Breast epithelium (tissue), 4 donors: ENCODE measurements around the gene DISP1. TPM values are rescaled to one million over a fixed set of nuclear protein-coding genes. Genes with fewer than 3 reads are reported as not detected.

Source experiments
- DNase-seq, 2 donors: peaks; one replicate each; pipeline ENCODE4 v3.0.0-alpha.2; 2019; ENCODE audit warnings: low spot score in 2 of 2
- H3K27ac ChIP-seq, 2 donors: fragments of 200-600 bp; sonication (generic) in 1 of 2; one replicate each; pipeline ENCODE4 v1.5.1; 2016 to 2019; ENCODE audit warnings: mild to moderate bottlenecking in 1 of 2
- H3K27me3 ChIP-seq, 2 donors: fragments of 200-600 bp; sonication (generic) in 1 of 2; one replicate each; pipeline versions ENCODE4 v1.5.1 to v1.6.0; 2017 to 2019; ENCODE audit warnings: control low read depth in 1 of 2, mild to moderate bottlenecking in 1 of 2
- H3K36me3 ChIP-seq: fragments of 200-600 bp; one replicate; pipeline ENCODE4 v1.5.1; 2019
- H3K4me1 ChIP-seq, 2 donors: fragments of 200-600 bp; sonication (generic); one replicate each; pipeline ENCODE4 v1.5.1; 2016 to 2019; ENCODE audit warnings: control low read depth in 1 of 2
- H3K4me3 ChIP-seq, 3 donors: fragments of 200-600 bp; sonication (generic); 1 replicate in 2 of 3; 2 replicates in 1 of 3; pipeline ENCODE4 v1.5.1; 2016 to 2019; ENCODE audit warnings: mild to moderate bottlenecking in 3 of 3, moderate library complexity in 2 of 3
- H3K9me3 ChIP-seq, 2 donors: fragments of 200-600 bp; sonication (generic) in 1 of 2; one replicate each; pipeline ENCODE4 v1.5.1; 2016 to 2019; ENCODE audit warnings: control low read depth in 1 of 2
- CTCF ChIP-seq, 3 donors: fragments of 450-650 bp; IDR thresholded peaks; one replicate each; pipeline ENCODE4 v1.5.1; 2016 to 2017; ENCODE audit warnings: antibody characterized with exemption in 3 of 3, mild to moderate bottlenecking in 3 of 3, moderate library complexity in 3 of 3
- POLR2A ChIP-seq: fragments of 450-650 bp; IDR thresholded peaks from one replicate; pipeline ENCODE4 v1.6.1; 2016; ENCODE audit warnings: antibody characterized with exemption, mild to moderate bottlenecking, moderate library complexity
- POLR2AphosphoS5 ChIP-seq, 3 donors: sonication (generic); formaldehyde crosslinking; IDR thresholded peaks; one replicate each; pipeline ENCODE4 v1.6.1; 2017; ENCODE audit warnings: antibody characterized with exemption in 3 of 3
- intact Hi-C: fragments of 100-400 bp; cut with DNase I; formaldehyde crosslinking; loops from one replicate; pipeline ENCODE4 v1.15.1; 2023; ENCODE audit warnings: low total_unique reads
- total RNA-seq, 3 donors: library from RNA; depleted of rRNA; stranded (reverse); fragments of >200 nt; gene quantifications; one replicate each; pipeline ENCODE4 v1.1.0, GENCODE V29; 2016

The DISP1 gene
- total RNA-seq, 3 donors from 2014 or later = 7.5 to 17.1 (median 10.5) TPM

GRCh38 chr1:222792744-222793143, 22.1 kb upstream of the DISP1 start:
- H3K36me3 ChIP-seq = no peaks in the 10 kb centered on the region
- H3K9me3 ChIP-seq = no peaks in the 10 kb centered on the region
- intact Hi-C loops = no loop called here
- DNase-seq = no peak
- H3K27me3 ChIP-seq = no peaks in the 10 kb centered on the region
- H3K4me1 ChIP-seq = no peaks in the 10 kb centered on the region
- no peak overlapping the region for H3K27ac ChIP-seq
- H3K4me3 ChIP-seq = no peak overlapping the region
- TF ChIP-seq POLR2AphosphoS5 (IDR thresholded peaks at IDR 0.05) (no peak), CTCF (IDR thresholded peaks at IDR 0.05) (peak in 2 of 3 donors; percentile 40 to 60), POLR2A (no peak)

GRCh38 chr1:222794656-222795474, 20.0 kb upstream of the DISP1 start:
- TF ChIP-seq CTCF (IDR thresholded peaks at IDR 0.05) (no peak), POLR2AphosphoS5 (IDR thresholded peaks at IDR 0.05) (no peak), POLR2A (no peak)
- H3K4me1 ChIP-seq = no peaks in the 10 kb centered on the region
- no peaks in the 10 kb centered on the region for H3K36me3 ChIP-seq
- intact Hi-C loops = loop anchor here (2.0 kb wide), 1 partner anchor 290 kb away; no protein-coding TSS in a partner anchor
- H3K9me3 ChIP-seq = no peaks in the 10 kb centered on the region
- no peaks in the 10 kb centered on the region for H3K27me3 ChIP-seq
- no peak for DNase-seq
- H3K4me3 ChIP-seq = no peak overlapping the region
- no peak overlapping the region for H3K27ac ChIP-seq

- intact Hi-C loops = no loop called here
- Histone ChIP-seq H3K27me3 (no peaks in the 10 kb centered on the region), H3K27ac (no peak overlapping the region), H3K9me3 (no peaks in the 10 kb centered on the region), H3K36me3 (no peaks in the 10 kb centered on the region), H3K4me3 (no peak overlapping the region), H3K4me1 (no peaks in the 10 kb centered on the region)
- TF ChIP-seq POLR2AphosphoS5 (IDR thresholded peaks at IDR 0.05) (no peak), POLR2A (no peak), CTCF (IDR thresholded peaks at IDR 0.05) (no peak)
- DNase-seq = no peak
Observed at GRCh38 chr1:222798116-222798515, 16.7 kb upstream of the DISP1 start.

DNA sequence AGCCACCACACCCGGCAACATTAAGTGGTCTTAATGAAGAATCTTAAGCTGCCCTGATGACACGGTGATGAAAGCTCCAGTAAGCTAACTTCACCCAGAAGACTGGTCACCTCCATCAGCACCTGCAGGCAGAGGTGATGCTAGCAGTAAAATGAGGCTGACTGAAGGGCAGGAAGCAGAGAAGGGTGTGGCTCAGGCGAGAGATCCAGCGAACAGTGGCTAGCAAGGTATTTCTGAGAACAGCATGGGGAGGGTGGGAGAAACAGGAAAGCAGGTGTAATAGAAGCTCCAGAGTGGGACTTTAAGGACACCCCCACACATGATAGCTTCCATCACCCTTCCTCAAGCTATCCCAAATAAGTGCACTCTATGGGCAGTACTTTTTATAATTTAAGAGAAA, 15.9 kb upstream of the DISP1 start:
- Histone ChIP-seq H3K4me3 (no peak overlapping the region), H3K36me3 (no peaks in the 10 kb centered on the region), H3K27ac (no peak overlapping the region), H3K9me3 (no peaks in the 10 kb centered on the region), H3K27me3 (no peaks in the 10 kb centered on the region), H3K4me1 (no peaks in the 10 kb centered on the region)
- intact Hi-C loops = no loop called here
- TF ChIP-seq POLR2AphosphoS5 (IDR thresholded peaks at IDR 0.05) = no peak
- TF ChIP-seq POLR2A = no peak
- no peak for TF ChIP-seq CTCF (IDR thresholded peaks at IDR 0.05)
- no peak for DNase-seq

DNA sequence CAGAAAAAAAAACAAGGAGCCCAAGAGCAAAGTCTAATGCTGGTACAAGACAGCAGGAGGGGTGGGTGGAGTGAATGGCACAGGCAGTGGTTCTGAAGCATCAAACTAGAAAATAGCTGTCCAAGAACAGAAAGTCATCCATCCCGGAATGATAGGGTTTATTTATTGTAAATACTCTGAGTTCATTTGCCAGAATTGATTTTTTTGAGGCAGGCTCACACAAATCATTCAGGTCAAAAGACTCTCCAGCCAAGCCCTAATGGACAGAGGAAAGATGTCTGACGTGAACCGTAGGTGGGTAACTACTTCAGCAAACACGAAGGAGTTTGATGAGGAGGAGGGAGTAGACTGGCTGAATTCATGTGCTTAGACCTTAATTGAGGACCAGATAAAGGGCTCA, 13.8 kb upstream of the DISP1 start:
- no peak overlapping the region for H3K27ac ChIP-seq
- no peaks in the 10 kb centered on the region for H3K9me3 ChIP-seq
- DNase-seq = no peak
- H3K27me3 ChIP-seq = no peaks in the 10 kb centered on the region
- no peaks in the 10 kb centered on the region for H3K4me1 ChIP-seq
- H3K4me3 ChIP-seq = no peak overlapping the region
- H3K36me3 ChIP-seq = no peaks in the 10 kb centered on the region
- intact Hi-C loops = no loop called here
- no peak for TF ChIP-seq POLR2A
- no peak for TF ChIP-seq CTCF (IDR thresholded peaks at IDR 0.05)
- no peak for TF ChIP-seq POLR2AphosphoS5 (IDR thresholded peaks at IDR 0.05)
